PC-3 (cell line): ENCODE results near the gene TST. TPM values are rescaled to one million over a fixed set of nuclear protein-coding genes. Genes with fewer than 3 reads are reported as not detected.

ENCODE experiments used
- ATAC-seq: fragments of 200-7000 bp; cut with Tn5 transposase; 2 replicates; pipeline ENCODE4 v1.9.1; 2020; ENCODE audit warnings: mild to moderate bottlenecking, moderate library complexity
- BruUV-seq: library from RNA; stranded (reverse); fragments of 400-500 nt; replicated peaks from 2 replicates; lab custom pipeline; 2021; lab: Mats Ljungman, UMichigan
- CTCF ChIA-PET: fragments of 300-600 bp; sonication (Branson Sonifier 250); formaldehyde crosslinking; loops from one replicate; lab custom pipeline; 2022; ENCODE audit warnings: antibody characterized with exemption; lab: Charles Lee
- POLR2A ChIA-PET: fragments of 300-600 bp; sonication (Branson Sonifier 250); formaldehyde crosslinking; loops from one replicate; lab custom pipeline; 2022; ENCODE audit warnings: antibody characterized with exemption; ENCODE audit not compliant: unreplicated experiment; lab: Charles Lee
- DNase-seq: peaks from one replicate; pipeline ENCODE4 v3.0.0-alpha.2; 2015
- H2AFZ ChIP-seq: fragments of 300-600 bp; sonication (generic); 2 replicates; pipeline ENCODE4 v1.6.0; 2016; ENCODE audit warnings: antibody characterized with exemption, low read length
- H3F3A ChIP-seq: fragments of 300-600 bp; sonication (generic); one replicate; pipeline ENCODE4 v1.6.0; 2017; ENCODE audit warnings: antibody characterized with exemption, low read length, control low read depth, mild to moderate bottlenecking; ENCODE audit not compliant: unreplicated experiment
- H3K27ac ChIP-seq: fragments of 300-600 bp; sonication (generic); 2 replicates; pipeline ENCODE4 v1.5.1; 2016; ENCODE audit warnings: mild to moderate bottlenecking, low read length
- H3K27me3 ChIP-seq: fragments of 300-600 bp; sonication (generic); 2 replicates; pipeline ENCODE4 v1.6.1; 2016; ENCODE audit warnings: low read length, mixed read lengths
- H3K36me3 ChIP-seq: fragments of 300-600 bp; sonication (generic); 2 replicates; pipeline ENCODE4 v1.6.1; 2016; ENCODE audit warnings: low read depth, mixed run types, low read length, mixed read lengths
- H3K4me1 ChIP-seq: fragments of 300-600 bp; sonication (generic); 2 replicates; pipeline ENCODE4 v1.5.1; 2016; ENCODE audit warnings: low read length; ENCODE audit not compliant: insufficient read depth
- H3K4me2 ChIP-seq: fragments of 300-600 bp; sonication (generic); 2 replicates; pipeline ENCODE4 v1.6.0; 2016; ENCODE audit warnings: low read length
- H3K4me3 ChIP-seq: fragments of 300-600 bp; sonication (generic); 2 replicates; pipeline ENCODE4 v1.5.1; 2016; ENCODE audit warnings: mild to moderate bottlenecking, low read length, mixed read lengths
- H3K79me2 ChIP-seq: fragments of 300-600 bp; sonication (generic); 2 replicates; pipeline ENCODE4 v1.6.1; 2017; ENCODE audit warnings: low read length, mixed read lengths
- H3K9ac ChIP-seq: fragments of 300-600 bp; sonication (generic); 2 replicates; pipeline ENCODE4 v1.6.0; 2016; ENCODE audit warnings: mild to moderate bottlenecking, low read length
- H3K9me2 ChIP-seq: fragments of 300-600 bp; sonication (generic); replicated peaks from 2 replicates; pipeline ENCODE4 v1.6.1; 2016; ENCODE audit warnings: mixed run types, low read length, mixed read lengths
- H3K9me3 ChIP-seq: fragments of 300-600 bp; sonication (generic); 2 replicates; pipeline ENCODE4 v1.6.1; 2016; ENCODE audit warnings: low read length, mixed read lengths
- H4K20me1 ChIP-seq: fragments of 300-600 bp; sonication (generic); 2 replicates; pipeline ENCODE4 v1.6.1; 2016; ENCODE audit warnings: low read length, mixed read lengths
- EZH2 ChIP-seq: fragments of 300-600 bp; sonication (generic); IDR thresholded peaks from one replicate; pipeline ENCODE4 v1.6.1; 2017; ENCODE audit warnings: antibody characterized with exemption, mild to moderate bottlenecking, low read length; ENCODE audit not compliant: unreplicated experiment
- EZH2phosphoT487 ChIP-seq: fragments of 300-600 bp; sonication (generic); IDR thresholded peaks from 2 replicates; pipeline ENCODE4 v1.6.1; 2018; ENCODE audit warnings: mild to moderate bottlenecking, antibody characterized with exemption, low read length, borderline replicate concordance
- intact Hi-C: fragments of 100-400 bp; cut with micrococcal nuclease; formaldehyde crosslinking; loops from 2 replicates; pipeline ENCODE4 v1.9.0; 2023
- total RNA-seq: library from RNA; depleted of rRNA; stranded (reverse); fragments of >200 nt; gene quantifications from 2 replicates; pipeline ENCODE4 v1.2.3, GENCODE V29; 2014
- TF ChIP-seq, protein P1 (sequence below): fragments of 300-600 bp; sonication (generic); conservative IDR thresholded peaks from 2 replicates; pipeline ENCODE4 v1.5.1; 2017; ENCODE audit warnings: antibody characterized with exemption, low read depth, mild to moderate bottlenecking, low read length

TST gene
- total RNA-seq, 1 experiment from 2014 or later = 35.9 TPM

DNA sequence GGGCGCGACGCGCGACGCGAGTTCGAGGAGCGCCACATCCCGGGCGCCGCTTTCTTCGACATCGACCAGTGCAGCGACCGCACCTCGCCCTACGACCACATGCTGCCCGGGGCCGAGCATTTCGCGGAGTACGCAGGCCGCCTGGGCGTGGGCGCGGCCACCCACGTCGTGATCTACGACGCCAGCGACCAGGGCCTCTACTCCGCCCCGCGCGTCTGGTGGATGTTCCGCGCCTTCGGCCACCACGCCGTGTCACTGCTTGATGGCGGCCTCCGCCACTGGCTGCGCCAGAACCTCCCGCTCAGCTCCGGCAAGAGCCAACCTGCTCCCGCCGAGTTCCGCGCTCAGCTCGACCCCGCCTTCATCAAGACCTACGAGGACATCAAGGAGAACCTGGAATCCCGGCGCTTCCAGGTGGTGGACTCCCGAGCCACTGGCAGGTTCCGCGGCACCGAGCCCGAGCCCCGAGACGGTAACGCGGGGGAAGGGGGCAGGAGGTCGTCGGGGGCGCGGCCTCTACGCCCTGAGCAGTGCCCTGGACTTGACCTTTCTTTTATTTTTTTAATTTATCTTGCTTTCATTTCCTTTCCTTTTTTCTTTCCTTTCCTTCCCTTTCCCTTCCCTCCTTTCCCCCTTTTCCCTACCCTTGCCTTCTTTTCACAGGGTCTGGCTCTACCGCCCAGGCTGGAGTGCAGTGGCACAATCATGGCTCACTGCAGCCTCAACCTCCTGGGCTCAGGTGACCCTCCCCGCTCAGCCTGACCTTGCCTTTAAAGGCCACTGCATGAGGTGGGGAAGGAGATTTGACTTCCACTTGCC, 5.3 kb upstream of the TST start:
- H3K36me3 ChIP-seq = no peaks in the 10 kb centered on the region
- H3F3A ChIP-seq = no peaks in the 10 kb centered on the region
- H3K4me1 ChIP-seq = no peaks in the 10 kb centered on the region
- ChIA-PET CTCF (interaction anchor here (0.6 kb wide), 1 partner anchor 546 kb away, joined by 4 read pairs; no protein-coding TSS in a partner anchor), POLR2A (no interaction called here)
- H4K20me1 ChIP-seq = no peaks in the 10 kb centered on the region
- no peaks in the 10 kb centered on the region for H3K9me2 ChIP-seq
- TF ChIP-seq, protein P1, sequence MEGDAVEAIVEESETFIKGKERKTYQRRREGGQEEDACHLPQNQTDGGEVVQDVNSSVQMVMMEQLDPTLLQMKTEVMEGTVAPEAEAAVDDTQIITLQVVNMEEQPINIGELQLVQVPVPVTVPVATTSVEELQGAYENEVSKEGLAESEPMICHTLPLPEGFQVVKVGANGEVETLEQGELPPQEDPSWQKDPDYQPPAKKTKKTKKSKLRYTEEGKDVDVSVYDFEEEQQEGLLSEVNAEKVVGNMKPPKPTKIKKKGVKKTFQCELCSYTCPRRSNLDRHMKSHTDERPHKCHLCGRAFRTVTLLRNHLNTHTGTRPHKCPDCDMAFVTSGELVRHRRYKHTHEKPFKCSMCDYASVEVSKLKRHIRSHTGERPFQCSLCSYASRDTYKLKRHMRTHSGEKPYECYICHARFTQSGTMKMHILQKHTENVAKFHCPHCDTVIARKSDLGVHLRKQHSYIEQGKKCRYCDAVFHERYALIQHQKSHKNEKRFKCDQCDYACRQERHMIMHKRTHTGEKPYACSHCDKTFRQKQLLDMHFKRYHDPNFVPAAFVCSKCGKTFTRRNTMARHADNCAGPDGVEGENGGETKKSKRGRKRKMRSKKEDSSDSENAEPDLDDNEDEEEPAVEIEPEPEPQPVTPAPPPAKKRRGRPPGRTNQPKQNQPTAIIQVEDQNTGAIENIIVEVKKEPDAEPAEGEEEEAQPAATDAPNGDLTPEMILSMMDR = no peak
- TF ChIP-seq EZH2 = no peak
- no peak for TF ChIP-seq EZH2phosphoT487
- peaks cover 15% of the 10 kb centered on the region for H3K79me2 ChIP-seq
- H3K4me2 ChIP-seq = no peak overlapping the region
- ATAC-seq (no peak), DNase-seq (no peak)
- no peak overlapping the region for H3K4me3 ChIP-seq
- BruUV-seq = no TSS peak
- H3K27me3 ChIP-seq = no peaks in the 10 kb centered on the region
- intact Hi-C loops = no loop called here
- H3K9me3 ChIP-seq = no peaks in the 10 kb centered on the region
- no peak overlapping the region for H3K27ac ChIP-seq
- H3K9ac ChIP-seq = no peak overlapping the region
- H2AFZ ChIP-seq = no peak overlapping the region

DNA sequence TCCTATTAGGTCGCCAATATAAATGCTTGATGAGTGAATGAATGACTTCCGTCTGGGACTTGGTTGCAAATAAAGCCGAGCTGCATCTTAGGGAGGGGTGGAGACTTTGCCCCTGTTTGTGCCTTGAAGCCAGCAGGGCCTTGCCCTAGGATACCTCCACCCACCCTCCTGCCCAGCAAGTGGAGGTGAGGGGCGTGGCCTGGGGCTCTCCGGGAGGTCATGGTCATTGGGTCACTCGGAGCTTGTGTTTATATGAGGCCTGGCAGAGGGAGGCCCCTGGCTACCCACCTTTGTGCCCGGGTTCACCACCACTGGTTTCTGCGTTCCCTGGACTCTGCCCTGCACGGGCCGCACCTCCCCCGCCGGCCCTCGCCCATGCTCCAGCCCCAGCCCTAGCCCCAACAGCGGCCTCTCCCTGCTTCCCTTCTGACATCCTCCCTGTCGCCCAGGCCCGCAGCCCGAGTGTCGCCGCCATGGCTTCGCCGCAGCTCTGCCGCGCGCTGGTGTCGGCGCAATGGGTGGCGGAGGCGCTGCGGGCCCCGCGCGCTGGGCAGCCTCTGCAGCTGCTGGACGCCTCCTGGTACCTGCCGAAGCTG, 4.6 kb upstream of the TST start:
- no TSS peak for BruUV-seq
- H3K27me3 ChIP-seq = no peaks in the 10 kb centered on the region
- no peak overlapping the region for H3K9ac ChIP-seq
- no peak overlapping the region for H3K4me3 ChIP-seq
- H4K20me1 ChIP-seq = no peaks in the 10 kb centered on the region
- no peak overlapping the region for H3K4me2 ChIP-seq
- peaks cover 17% of the 10 kb centered on the region for H3K79me2 ChIP-seq
- POLR2A ChIA-PET = no interaction called here
- no peaks in the 10 kb centered on the region for H3F3A ChIP-seq
- no peaks in the 10 kb centered on the region for H3K9me3 ChIP-seq
- TF ChIP-seq, protein P1 = no peak
- TF ChIP-seq EZH2 (no peak), EZH2phosphoT487 (no peak)
- H3K36me3 ChIP-seq = no peaks in the 10 kb centered on the region
- intact Hi-C loops = no loop called here
- H3K27ac ChIP-seq = no peak overlapping the region
- H2AFZ ChIP-seq = no peak overlapping the region
- no peaks in the 10 kb centered on the region for H3K4me1 ChIP-seq
- DNase-seq = no peak
- no peaks in the 10 kb centered on the region for H3K9me2 ChIP-seq
- CTCF ChIA-PET = no interaction called here
- ATAC-seq = no peak
